ENCODE measurements around the gene OR12D1. TPM values are rescaled to one million over a fixed set of nuclear protein-coding genes. Genes with fewer than 3 reads are reported as not detected.

The OR12D1 gene
- polyA plus RNA-seq (2011; rRNA removed) (not detected in 2 replicates), polyA minus RNA-seq (2011; rRNA and poly(A)+ RNA removed) (not detected in 2 replicates)

GRCh38 chr6:29414588-29414987 is at the start of gene OR12D1:
Gene OR12D1, plus strand, starts transcription at chr6:29414928.
- Histone ChIP-seq H3K27me3 (ENCODE audit: control insufficient read depth, insufficient read depth, low read length) (no peaks in the 10 kb centered on the region), H3K27ac (ENCODE audit: low read depth, low read length) (no peak within 1 kb of the TSS), H3K4me3 (ENCODE audit: low read depth, low read length) (no peak within 1 kb of the TSS), H3K9me3 (ENCODE audit: control insufficient read depth, insufficient read depth, low read length) (peaks cover 5% of the 10 kb centered on the region; the same call in 1 of the 2 replicates)
- ChIA-PET CTCF (interaction anchor here (0.7 kb wide), 1 partner anchor 180 kb away, joined by 3 read pairs; no protein-coding TSS in a partner anchor), POLR2A (no interaction called here)
- TF ChIP-seq CTCF (IDR thresholded peaks at IDR 0.05; ENCODE audit: low read depth, low read length), result no peak
- no peak for DNase-seq (ENCODE audit: low read depth, low spot score)

- no peak for TF ChIP-seq CTCF (IDR thresholded peaks at IDR 0.05; ENCODE audit: low read depth, low read length)
- Histone ChIP-seq H3K9me3 (ENCODE audit: control insufficient read depth, insufficient read depth, low read length) (no peaks in the 10 kb centered on the region), H3K27ac (ENCODE audit: low read depth, low read length) (no peak within 1 kb of the TSS), H3K4me3 (ENCODE audit: low read depth, low read length) (no peak within 1 kb of the TSS), H3K27me3 (ENCODE audit: control insufficient read depth, insufficient read depth, low read length) (no peaks in the 10 kb centered on the region)
- no peak for DNase-seq (ENCODE audit: low read depth, low spot score)
- ChIA-PET CTCF (no interaction called here), POLR2A (no interaction called here)
Observed at GRCh38 chr6:29368765-29369164, 46.0 kb upstream of the OR12D1 start, which contains the start of gene OR5V1. Gene OR5V1, minus strand, starts transcription at chr6:29368865. Its CDS starts 12,670 bp downstream, at chr6:29356195.

- H3K27me3 ChIP-seq (ENCODE audit: control insufficient read depth, insufficient read depth, low read length), result no peaks in the 10 kb centered on the region
- no peak within 1 kb of the TSS for H3K27ac ChIP-seq (ENCODE audit: low read depth, low read length)
- no peak within 1 kb of the TSS for H3K4me3 ChIP-seq (ENCODE audit: low read depth, low read length)
- ChIA-PET POLR2A (no interaction called here), CTCF (no interaction called here)
- no peak for DNase-seq (ENCODE audit: low read depth, low spot score)
- peaks cover 2% of the 10 kb centered on the region; the same call in 1 of the 2 replicates for H3K9me3 ChIP-seq (ENCODE audit: control insufficient read depth, insufficient read depth, low read length)
- no peak for TF ChIP-seq CTCF (IDR thresholded peaks at IDR 0.05; ENCODE audit: low read depth, low read length)
Observed at GRCh38 chr6:29375191-29375590, 39.5 kb upstream of the OR12D1 start, which contains the start of gene OR12D3. Gene OR12D3, minus strand, starts transcription at chr6:29375291. Its CDS starts 4 bp downstream, at chr6:29375287.

GRCh38 chr6:29376003-29376402 is 38.7 kb upstream of the OR12D1 start:
- no peak for DNase-seq (ENCODE audit: low read depth, low spot score)
- no peak overlapping the region for H3K4me3 ChIP-seq (ENCODE audit: low read depth, low read length)
- POLR2A ChIA-PET, result no interaction called here

More at GRCh38 chr6:29376003-29376402, 38.7 kb upstream of the OR12D1 start:
- CTCF ChIA-PET, result no interaction called here
- Histone ChIP-seq H3K27ac (ENCODE audit: low read depth, low read length) (no peak overlapping the region), H3K27me3 (ENCODE audit: control insufficient read depth, insufficient read depth, low read length) (no peaks in the 10 kb centered on the region), H3K9me3 (ENCODE audit: control insufficient read depth, insufficient read depth, low read length) (peaks cover 2% of the 10 kb centered on the region; the same call in 1 of the 2 replicates)
- no peak for TF ChIP-seq CTCF (IDR thresholded peaks at IDR 0.05; ENCODE audit: low read depth, low read length)

All from AG04450 (cell line).